Cardiac ventricle fibroblast (primary cell): Measurements from ENCODE around the gene HOXD3. TPM values are rescaled to one million over a fixed set of nuclear protein-coding genes. Genes with fewer than 3 reads are reported as not detected.

Experiments
- total RNA-seq: library from RNA; depleted of rRNA; stranded (reverse); fragments of >200 nt; gene quantifications from 2 replicates; pipeline ENCODE4 v1.2.3, GENCODE V29; 2015

The HOXD3 gene
- total RNA-seq: not detected in 2 replicates

GRCh38 chr2:176156807-176157498 lies at the start of gene HOXD3:
HOXD3 (plus strand) TSS chr2:176157307; CDS start chr2:176169115, 11,808 bp downstream.

GRCh38 chr2:176115883-176116813 lies 41.0 kb upstream of the HOXD3 start, which contains the start of gene HOXD10:
HOXD10 (plus strand) TSS chr2:176116778; CDS start chr2:176116834, 56 bp downstream.

GRCh38 chr2:176122683-176123410 lies 34.3 kb upstream of the HOXD3 start, which contains the start of gene HOXD9:
HOXD9 (plus strand) TSS chr2:176122719; CDS start chr2:176122769, 50 bp downstream.

GRCh38 chr2:176128982-176129796 lies 27.9 kb upstream of the HOXD3 start, which contains the start of gene HOXD8:
HOXD8 (plus strand) TSS chr2:176129705; CDS start chr2:176130367, 662 bp downstream.

GRCh38 chr2:176151442-176152287 lies 5.4 kb upstream of the HOXD3 start, which contains the start of gene HOXD4:
HOXD4 (plus strand) TSS chr2:176151550; CDS start chr2:176151634, 84 bp downstream.

GRCh38 chr2:176187899-176188773 lies 31.0 kb downstream of the HOXD3 start, which contains the start of gene HOXD1:
HOXD1 (plus strand) TSS chr2:176188668; CDS start chr2:176188802, 134 bp downstream.

Other genes with a start within 250 kb of the HOXD3 start
- 18.2 and 19.5 TPM in 2 replicates for gene LNPK, start 155.0 kb upstream of the HOXD3 start, total RNA-seq
- not detected in 2 replicates for gene EVX2, start 73.3 kb upstream of the HOXD3 start, total RNA-seq
- not detected in 2 replicates for gene HOXD13, start 64.6 kb upstream of the HOXD3 start, total RNA-seq
- not detected in 2 replicates for gene HOXD12, start 57.5 kb upstream of the HOXD3 start, total RNA-seq
- gene HOXD11, start 50.0 kb upstream of the HOXD3 start, total RNA-seq: not detected in 2 replicates
- gene HOXD10, start 40.5 kb upstream of the HOXD3 start, total RNA-seq: not detected in 2 replicates
- 0.12 TPM in 1 of 2 replicates, not detected in the other for gene HOXD9, start 34.6 kb upstream of the HOXD3 start, total RNA-seq
- 0.62 TPM in 1 of 2 replicates, not detected in the other for gene HOXD8, start 27.6 kb upstream of the HOXD3 start, total RNA-seq
- gene HOXD4, start 5.8 kb upstream of the HOXD3 start, total RNA-seq: 0.87 TPM in 1 of 2 replicates, not detected in the other
- not detected in 2 replicates for gene HOXD1, start 31.4 kb downstream of the HOXD3 start, total RNA-seq
- gene MTX2, start 112.1 kb downstream of the HOXD3 start, total RNA-seq: 19.0 and 23.4 TPM in 2 replicates